Measurements from ENCODE around the gene DOK7.

Gene DOK7

GRCh38 chr4:3484057-3484973 is 21.2 kb downstream of the DOK7 start:
- Histone ChIP-seq H3K36me3 (ENCODE audit: insufficient read depth, low read length) (no peaks in the 10 kb centered on the region), H3K79me2 (ENCODE audit: control insufficient read depth, insufficient read depth, low read length, unreplicated experiment) (no peaks in the 10 kb centered on the region), H3K4me3 (ENCODE audit: low read depth, low read length) (no peak overlapping the region), H2AFZ (ENCODE audit: low read length, unreplicated experiment) (no peak overlapping the region), H3K4me1 (ENCODE audit: control insufficient read depth, insufficient read depth, low read length, unreplicated experiment) (no peaks in the 10 kb centered on the region), H3K27me3 (ENCODE audit: insufficient read depth, low read length) (peaks cover 9% of the 10 kb centered on the region; the same call in 1 of the 2 replicates), H3K27ac (ENCODE audit: low read depth, low read length) (no peak overlapping the region)

- no peaks in the 10 kb centered on the region for H3K79me2 ChIP-seq (ENCODE audit: control insufficient read depth, insufficient read depth, low read length, unreplicated experiment)
- no peak overlapping the region for H3K27ac ChIP-seq (ENCODE audit: low read depth, low read length)
- H3K36me3 ChIP-seq (ENCODE audit: insufficient read depth, low read length) = no peaks in the 10 kb centered on the region
- H3K4me3 ChIP-seq (ENCODE audit: low read depth, low read length) = no peak overlapping the region
- no peaks in the 10 kb centered on the region for H3K4me1 ChIP-seq (ENCODE audit: control insufficient read depth, insufficient read depth, low read length, unreplicated experiment)
- no peak overlapping the region for H2AFZ ChIP-seq (ENCODE audit: low read length, unreplicated experiment)
- peaks cover 9% of the 10 kb centered on the region; the same call in 1 of the 2 replicates for H3K27me3 ChIP-seq (ENCODE audit: insufficient read depth, low read length)
These were observed 22.1 kb downstream of the DOK7 start for GRCh38 chr4:3485011-3485791.

- H3K4me1 ChIP-seq (ENCODE audit: control insufficient read depth, insufficient read depth, low read length, unreplicated experiment) = no peaks in the 10 kb centered on the region
- H3K27ac ChIP-seq (ENCODE audit: low read depth, low read length) = no peak overlapping the region
- H2AFZ ChIP-seq (ENCODE audit: low read length, unreplicated experiment) = no peak overlapping the region
- peaks cover 13% of the 10 kb centered on the region for H3K27me3 ChIP-seq (ENCODE audit: insufficient read depth, low read length)
- H3K36me3 ChIP-seq (ENCODE audit: insufficient read depth, low read length) = no peaks in the 10 kb centered on the region
- no peaks in the 10 kb centered on the region for H3K79me2 ChIP-seq (ENCODE audit: control insufficient read depth, insufficient read depth, low read length, unreplicated experiment)
- H3K4me3 ChIP-seq (ENCODE audit: low read depth, low read length) = no peak overlapping the region
These were observed 22.9 kb downstream of the DOK7 start for GRCh38 chr4:3485886-3486540.

- Histone ChIP-seq H3K36me3 (ENCODE audit: insufficient read depth, low read length) (no peaks in the 10 kb centered on the region), H3K27me3 (ENCODE audit: insufficient read depth, low read length) (peaks cover 21% of the 10 kb centered on the region), H3K4me1 (ENCODE audit: control insufficient read depth, insufficient read depth, low read length, unreplicated experiment) (no peaks in the 10 kb centered on the region)
These were observed 23.7 kb downstream of the DOK7 start for GRCh38 chr4:3486541-3487540.

GRCh38 chr4:3487861-3488260 is 24.8 kb downstream of the DOK7 start:
- no peak overlapping the region for H2AFZ ChIP-seq (ENCODE audit: low read length, unreplicated experiment)

More at GRCh38 chr4:3486541-3487540, 23.7 kb downstream of the DOK7 start:
- Histone ChIP-seq H3K4me3 (ENCODE audit: low read depth, low read length) (no peak overlapping the region), H2AFZ (ENCODE audit: low read length, unreplicated experiment) (no peak overlapping the region), H3K79me2 (ENCODE audit: control insufficient read depth, insufficient read depth, low read length, unreplicated experiment) (no peaks in the 10 kb centered on the region), H3K27ac (ENCODE audit: low read depth, low read length) (no peak overlapping the region)

GRCh38 chr4:3488820-3489219 is 25.7 kb downstream of the DOK7 start:
- no peaks in the 10 kb centered on the region for H3K4me1 ChIP-seq (ENCODE audit: control insufficient read depth, insufficient read depth, low read length, unreplicated experiment)
- no peak overlapping the region for H3K27ac ChIP-seq (ENCODE audit: low read depth, low read length)
- no peaks in the 10 kb centered on the region for H3K36me3 ChIP-seq (ENCODE audit: insufficient read depth, low read length)
- no peaks in the 10 kb centered on the region for H3K79me2 ChIP-seq (ENCODE audit: control insufficient read depth, insufficient read depth, low read length, unreplicated experiment)
- no peak overlapping the region for H3K4me3 ChIP-seq (ENCODE audit: low read depth, low read length)
- H3K27me3 ChIP-seq (ENCODE audit: insufficient read depth, low read length) = peaks cover 22% of the 10 kb centered on the region
- H2AFZ ChIP-seq (ENCODE audit: low read length, unreplicated experiment) = no peak overlapping the region

More at GRCh38 chr4:3487861-3488260, 24.8 kb downstream of the DOK7 start:
- Histone ChIP-seq H3K36me3 (ENCODE audit: insufficient read depth, low read length) (no peaks in the 10 kb centered on the region), H3K79me2 (ENCODE audit: control insufficient read depth, insufficient read depth, low read length, unreplicated experiment) (no peaks in the 10 kb centered on the region), H3K4me1 (ENCODE audit: control insufficient read depth, insufficient read depth, low read length, unreplicated experiment) (no peaks in the 10 kb centered on the region), H3K27ac (ENCODE audit: low read depth, low read length) (no peak overlapping the region), H3K4me3 (ENCODE audit: low read depth, low read length) (no peak overlapping the region), H3K27me3 (ENCODE audit: insufficient read depth, low read length) (peaks cover 22% of the 10 kb centered on the region)

- Histone ChIP-seq H3K27me3 (ENCODE audit: insufficient read depth, low read length) (peaks cover 16% of the 10 kb centered on the region), H2AFZ (ENCODE audit: low read length, unreplicated experiment) (no peak overlapping the region), H3K4me1 (ENCODE audit: control insufficient read depth, insufficient read depth, low read length, unreplicated experiment) (no peaks in the 10 kb centered on the region), H3K27ac (ENCODE audit: low read depth, low read length) (no peak overlapping the region), H3K79me2 (ENCODE audit: control insufficient read depth, insufficient read depth, low read length, unreplicated experiment) (no peaks in the 10 kb centered on the region), H3K4me3 (ENCODE audit: low read depth, low read length) (no peak overlapping the region), H3K36me3 (ENCODE audit: insufficient read depth, low read length) (no peaks in the 10 kb centered on the region)
These were observed 26.4 kb downstream of the DOK7 start for GRCh38 chr4:3489451-3489962.

GRCh38 chr4:3491681-3492405 is 28.7 kb downstream of the DOK7 start:
- Histone ChIP-seq H3K79me2 (ENCODE audit: control insufficient read depth, insufficient read depth, low read length, unreplicated experiment) (no peaks in the 10 kb centered on the region), H3K27me3 (ENCODE audit: insufficient read depth, low read length) (peaks cover 12% of the 10 kb centered on the region), H3K4me3 (ENCODE audit: low read depth, low read length) (no peak overlapping the region), H3K4me1 (ENCODE audit: control insufficient read depth, insufficient read depth, low read length, unreplicated experiment) (no peaks in the 10 kb centered on the region), H3K36me3 (ENCODE audit: insufficient read depth, low read length) (no peaks in the 10 kb centered on the region), H2AFZ (ENCODE audit: low read length, unreplicated experiment) (no peak overlapping the region), H3K27ac (ENCODE audit: low read depth, low read length) (no peak overlapping the region)

Measured in ACC112 (cell line).